ENCODE results near the gene STK16.

DNA sequence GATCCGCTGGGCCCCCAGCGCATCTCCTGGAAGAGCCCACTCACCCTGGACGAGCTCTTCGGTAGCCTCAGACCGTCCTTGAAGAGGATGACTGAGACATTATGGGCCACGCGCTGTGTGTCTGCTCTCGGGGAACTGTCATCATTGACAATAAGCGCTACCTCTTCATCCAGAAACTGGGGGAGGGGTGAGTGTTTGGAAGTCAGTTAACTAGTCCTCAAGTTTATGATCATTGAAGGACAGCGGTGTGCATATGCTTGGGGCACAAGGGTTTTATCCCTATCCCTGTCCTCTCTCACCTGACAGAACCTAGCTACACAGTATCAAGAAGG is 586 bp downstream of the STK16 start:
- no peak for TF ChIP-seq CTCF (conservative IDR thresholded peaks at IDR 0.05; ENCODE audit: low read length)
- TF ChIP-seq EZH2phosphoT487 (IDR thresholded peaks at IDR 0.05; ENCODE audit: borderline replicate concordance): no peak

All from Loucy (cell line).